ENCODE data around the gene HNRNPCL1.
"Not testable (repeated sequence)": the region's sequence is repeated elsewhere in the genome, so short reads cannot be mapped to it uniquely, and the experiment has no call there.

DNA sequence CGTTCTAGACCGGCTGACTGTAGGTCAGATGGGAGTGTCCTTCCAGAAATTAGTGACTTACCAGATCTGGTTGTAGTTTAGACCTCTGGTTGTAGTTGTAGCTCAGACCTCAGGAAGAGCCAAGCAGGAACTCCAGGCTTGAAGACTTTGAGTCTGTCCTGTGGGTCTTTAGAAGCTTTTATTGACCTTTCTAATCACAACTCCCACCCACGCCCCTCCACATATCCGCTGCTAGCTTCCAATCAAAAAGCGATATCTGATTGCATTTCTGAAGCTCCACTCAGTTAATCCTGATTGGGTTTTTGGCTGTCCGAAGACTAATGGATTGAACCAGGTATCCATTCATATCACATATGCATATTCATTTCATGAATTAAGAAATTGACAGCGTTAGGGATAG, at the start of gene HNRNPCL1:
- TF ChIP-seq, protein P1, sequence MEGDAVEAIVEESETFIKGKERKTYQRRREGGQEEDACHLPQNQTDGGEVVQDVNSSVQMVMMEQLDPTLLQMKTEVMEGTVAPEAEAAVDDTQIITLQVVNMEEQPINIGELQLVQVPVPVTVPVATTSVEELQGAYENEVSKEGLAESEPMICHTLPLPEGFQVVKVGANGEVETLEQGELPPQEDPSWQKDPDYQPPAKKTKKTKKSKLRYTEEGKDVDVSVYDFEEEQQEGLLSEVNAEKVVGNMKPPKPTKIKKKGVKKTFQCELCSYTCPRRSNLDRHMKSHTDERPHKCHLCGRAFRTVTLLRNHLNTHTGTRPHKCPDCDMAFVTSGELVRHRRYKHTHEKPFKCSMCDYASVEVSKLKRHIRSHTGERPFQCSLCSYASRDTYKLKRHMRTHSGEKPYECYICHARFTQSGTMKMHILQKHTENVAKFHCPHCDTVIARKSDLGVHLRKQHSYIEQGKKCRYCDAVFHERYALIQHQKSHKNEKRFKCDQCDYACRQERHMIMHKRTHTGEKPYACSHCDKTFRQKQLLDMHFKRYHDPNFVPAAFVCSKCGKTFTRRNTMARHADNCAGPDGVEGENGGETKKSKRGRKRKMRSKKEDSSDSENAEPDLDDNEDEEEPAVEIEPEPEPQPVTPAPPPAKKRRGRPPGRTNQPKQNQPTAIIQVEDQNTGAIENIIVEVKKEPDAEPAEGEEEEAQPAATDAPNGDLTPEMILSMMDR (IDR thresholded peaks at IDR 0.05; ENCODE audit: low read length): not testable (repeated sequence)
- TF ChIP-seq EZH2 (optimal IDR thresholded peaks at IDR 0.05; ENCODE audit: low read depth, low read length); EZH2phosphoT487 (IDR thresholded peaks at IDR 0.05; ENCODE audit: low read length): not testable (repeated sequence)
